Suprapubic skin (tissue), 4 donors: ENCODE data around the gene MOB3A.

ENCODE experiments used
- EP300 ChIP-seq: sonication (generic); formaldehyde crosslinking; IDR thresholded peaks from one replicate; pipeline ENCODE4 v1.6.1; 2017; ENCODE audit warnings: antibody characterized with exemption
- POLR2A ChIP-seq, 2 donors: fragments of 450-650 bp; IDR thresholded peaks; one replicate each; pipeline ENCODE4 v1.6.1; 2017; ENCODE audit warnings: antibody characterized with exemption in 2 of 2, mild to moderate bottlenecking in 2 of 2, moderate library complexity in 2 of 2
- POLR2AphosphoS5 ChIP-seq, 3 donors: sonication (generic); formaldehyde crosslinking; IDR thresholded peaks; one replicate each; pipeline ENCODE4 v1.6.1; 2017; ENCODE audit warnings: antibody characterized with exemption in 3 of 3
- TF ChIP-seq, protein P1 (sequence below), 2 donors: fragments of 200-600 bp in 1 of 2; fragments of 450-650 bp in 1 of 2; sonication (generic) in 1 of 2; IDR thresholded peaks; one replicate each; pipeline ENCODE4 v1.5.1; 2016 to 2019; ENCODE audit warnings: antibody characterized with exemption in 2 of 2, mild to moderate bottlenecking in 1 of 2, moderate library complexity in 1 of 2

DNA sequence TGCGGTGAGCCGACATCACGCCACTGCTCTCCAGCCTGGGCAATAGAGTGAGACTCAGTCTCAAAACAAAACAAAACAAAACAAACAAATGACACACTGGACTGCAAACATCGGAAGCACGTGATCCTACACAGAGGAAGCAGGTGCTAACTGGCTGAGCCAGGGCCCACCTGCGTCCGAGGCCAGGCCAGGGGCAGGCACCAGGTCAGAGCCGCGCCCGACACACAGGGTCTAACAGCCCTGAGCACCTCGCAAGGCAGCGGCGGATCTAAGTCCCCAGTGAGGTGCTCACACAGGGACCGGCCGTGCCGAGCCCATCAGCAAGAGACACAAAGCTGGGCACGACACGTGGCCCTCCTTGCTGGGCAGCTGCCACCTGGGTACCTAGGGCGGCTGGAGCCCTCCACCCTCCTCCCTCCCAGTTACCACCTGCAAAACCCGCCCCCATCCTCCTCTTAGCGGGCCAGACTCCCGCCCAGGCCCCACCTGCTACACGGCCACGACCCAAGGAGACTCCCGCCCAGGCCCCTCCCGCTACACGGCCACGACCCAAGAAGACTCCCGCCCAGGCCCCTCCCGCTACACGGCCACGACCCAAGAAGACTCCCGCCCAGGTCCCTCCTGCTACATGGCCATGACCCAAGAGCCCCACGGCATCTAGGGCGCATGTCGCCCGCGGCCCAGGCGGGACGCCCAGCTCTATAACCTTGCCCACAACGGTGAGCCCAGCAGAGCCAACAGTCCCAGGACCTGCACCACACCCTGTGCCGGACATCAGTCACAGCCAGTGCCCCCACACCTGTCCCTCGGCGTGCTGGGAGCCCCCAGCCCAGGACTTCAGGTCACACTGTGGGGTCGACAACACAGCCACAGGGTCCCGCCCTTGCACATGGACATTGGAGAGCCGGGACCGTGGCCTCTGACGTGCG lies 39.6 kb upstream of the MOB3A start:
- TF ChIP-seq POLR2A (IDR thresholded peaks at IDR 0.05) (no peak), POLR2AphosphoS5 (IDR thresholded peaks at IDR 0.05) (no peak), EP300 (no peak)
- TF ChIP-seq, protein P1, sequence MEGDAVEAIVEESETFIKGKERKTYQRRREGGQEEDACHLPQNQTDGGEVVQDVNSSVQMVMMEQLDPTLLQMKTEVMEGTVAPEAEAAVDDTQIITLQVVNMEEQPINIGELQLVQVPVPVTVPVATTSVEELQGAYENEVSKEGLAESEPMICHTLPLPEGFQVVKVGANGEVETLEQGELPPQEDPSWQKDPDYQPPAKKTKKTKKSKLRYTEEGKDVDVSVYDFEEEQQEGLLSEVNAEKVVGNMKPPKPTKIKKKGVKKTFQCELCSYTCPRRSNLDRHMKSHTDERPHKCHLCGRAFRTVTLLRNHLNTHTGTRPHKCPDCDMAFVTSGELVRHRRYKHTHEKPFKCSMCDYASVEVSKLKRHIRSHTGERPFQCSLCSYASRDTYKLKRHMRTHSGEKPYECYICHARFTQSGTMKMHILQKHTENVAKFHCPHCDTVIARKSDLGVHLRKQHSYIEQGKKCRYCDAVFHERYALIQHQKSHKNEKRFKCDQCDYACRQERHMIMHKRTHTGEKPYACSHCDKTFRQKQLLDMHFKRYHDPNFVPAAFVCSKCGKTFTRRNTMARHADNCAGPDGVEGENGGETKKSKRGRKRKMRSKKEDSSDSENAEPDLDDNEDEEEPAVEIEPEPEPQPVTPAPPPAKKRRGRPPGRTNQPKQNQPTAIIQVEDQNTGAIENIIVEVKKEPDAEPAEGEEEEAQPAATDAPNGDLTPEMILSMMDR (IDR thresholded peaks at IDR 0.05) = no peak
